A549 (cell line): ENCODE data around the gene APOBEC3G. TPM values are rescaled to one million over a fixed set of nuclear protein-coding genes. Genes with fewer than 3 reads are reported as not detected.

Source experiments
- ATAC-seq, 2 experiments: fragments of 200-7000 bp in 1 of 2; fragments of >200 bp in 1 of 2; cut with Nextera tagmentation in 1 of 2; cut with Tn5 transposase in 1 of 2; 3 replicates each; pipeline versions ENCODE4 v1.8.0 to v1.9.1; 2018 to 2020; ENCODE audit warnings: mild to moderate bottlenecking in 1 of 2, moderate library complexity in 1 of 2
- CTCF ChIA-PET: fragments of 300-600 bp; sonication (Branson Sonifier 250); formaldehyde crosslinking; extraction: SDS; loops from one replicate; lab custom pipeline; 2021; ENCODE audit warnings: antibody characterized with exemption, inconsistent platforms; lab: Yijun Ruan, JAX
- POLR2A ChIA-PET: fragments of 350-600 bp; formaldehyde crosslinking; extraction: SDS; loops from one replicate; lab custom pipeline; 2021; ENCODE audit warnings: antibody characterized with exemption, inconsistent platforms; lab: Yijun Ruan, JAX
- DNase-seq, 2 experiments: peaks; one replicate each; pipeline versions ENCODE4 v3.0.0 to v3.0.0-alpha.2; 2011 to 2016; ENCODE audit warnings: low read depth in 1 of 2, low spot score in 1 of 2
- FAIRE-seq: peaks from 2 replicates; lab custom pipeline; 2011; peaks lifted over from hg19 to GRCh38; lab: Jason Lieb, UNC
- H3K27ac ChIP-seq, 2 experiments: fragments of >200 bp; sonication (Bioruptor Twin); formaldehyde crosslinking; 3 replicates each; pipeline ENCODE4 v1.5.1; 2016 to 2017
- H3K4me1 ChIP-seq: fragments of >200 bp; sonication (Bioruptor Twin); formaldehyde crosslinking; 3 replicates; pipeline ENCODE4 v1.6.1; 2016
- H3K4me2 ChIP-seq: fragments of >200 bp; sonication (Bioruptor Twin); formaldehyde crosslinking; 3 replicates; pipeline ENCODE4 v1.6.1; 2016
- H3K4me3 ChIP-seq: fragments of >200 bp; sonication (Bioruptor Twin); formaldehyde crosslinking; 3 replicates; pipeline ENCODE4 v1.5.1; 2016
- H3K9me3 ChIP-seq: fragments of >200 bp; sonication (Bioruptor Twin); formaldehyde crosslinking; 3 replicates; pipeline ENCODE4 v1.6.1; 2016
- ATOH8 ChIP-seq: fragments of 250-450 bp; sonication (Bioruptor Pico); IDR thresholded peaks from 2 replicates; pipeline ENCODE4 v1.5.0; 2020; ENCODE audit warnings: low read depth, mild to moderate bottlenecking, moderate library complexity
- BCL3 ChIP-seq: fragments of >200 bp; sonication (Bioruptor Twin); formaldehyde crosslinking; IDR thresholded peaks from 3 replicates; pipeline ENCODE4 v1.6.1; 2016
- CHD4 ChIP-seq: fragments of 200-600 bp; sonication (generic); IDR thresholded peaks from 2 replicates; pipeline ENCODE4 v1.6.1; 2016; ENCODE audit warnings: antibody characterized with exemption, mild to moderate bottlenecking, borderline replicate concordance
- CTCF ChIP-seq: fragments of >200 bp; sonication (Bioruptor Twin); formaldehyde crosslinking; IDR thresholded peaks from 3 replicates; pipeline ENCODE4 v1.5.1; 2016
- EHF ChIP-seq: fragments of 250-450 bp; sonication (Bioruptor Pico); IDR thresholded peaks from 2 replicates; pipeline ENCODE4 v1.5.0; 2020; ENCODE audit warnings: mild to moderate bottlenecking
- EHMT2 ChIP-seq: fragments of 200-600 bp; sonication (generic); IDR thresholded peaks from 2 replicates; pipeline ENCODE4 v1.6.1; 2016; ENCODE audit warnings: antibody characterized with exemption, low read depth, mild to moderate bottlenecking, moderate library complexity
- HDAC2 ChIP-seq: fragments of 200-600 bp; sonication (generic); IDR thresholded peaks from 2 replicates; pipeline ENCODE4 v1.6.1; 2016
- HMGXB4 ChIP-seq: fragments of 250-450 bp; sonication (Bioruptor Pico); IDR thresholded peaks from 2 replicates; pipeline ENCODE4 v1.5.0; 2021; ENCODE audit warnings: mild to moderate bottlenecking, moderate library complexity, borderline replicate concordance
- HOXA7 ChIP-seq: fragments of 250-450 bp; sonication (Bioruptor Pico); IDR thresholded peaks from 2 replicates; pipeline ENCODE4 v1.5.0; 2020; ENCODE audit warnings: mild to moderate bottlenecking, moderate library complexity
- HOXB5 ChIP-seq: fragments of 250-450 bp; sonication (Bioruptor Pico); IDR thresholded peaks from 2 replicates; pipeline ENCODE4 v1.5.0; 2020; ENCODE audit warnings: mild to moderate bottlenecking, moderate library complexity
- JUN ChIP-seq, 2 experiments: fragments of >200 bp; sonication (Bioruptor Twin); formaldehyde crosslinking; IDR thresholded peaks; 2 replicates in 1 of 2; 3 replicates in 1 of 2; pipeline ENCODE4 v1.6.1; 2016 to 2017
- JUNB ChIP-seq: fragments of >200 bp; sonication (Bioruptor Twin); formaldehyde crosslinking; IDR thresholded peaks from 2 replicates; pipeline ENCODE4 v1.6.1; 2016
- KDM1A ChIP-seq: fragments of 200-600 bp; sonication (generic); IDR thresholded peaks from 2 replicates; pipeline ENCODE4 v1.6.1; 2016; ENCODE audit warnings: low read depth, mild to moderate bottlenecking
- KDM5A ChIP-seq: fragments of 200-600 bp; sonication (generic); IDR thresholded peaks from 2 replicates; pipeline ENCODE4 v1.6.1; 2016; ENCODE audit warnings: antibody characterized with exemption, mild to moderate bottlenecking
- MAX ChIP-seq: IDR thresholded peaks from 2 replicates; pipeline ENCODE4 v1.6.1; 2012
- MYC ChIP-seq: IDR thresholded peaks from 2 replicates; pipeline ENCODE4 v1.6.1; 2012; ENCODE audit warnings: mild to moderate bottlenecking, inconsistent platforms, low read length, improper control_type of control experiment, borderline replicate concordance
- RAD21 ChIP-seq, 2 experiments: fragments of >200 bp in 1 of 2; sonication (Bioruptor Twin) in 1 of 2; formaldehyde crosslinking in 1 of 2; IDR thresholded peaks in 1 of 2; conservative IDR thresholded peaks in 1 of 2; 2 replicates in 1 of 2; 3 replicates in 1 of 2; pipeline ENCODE4 v1.6.1; 2012 to 2018; ENCODE audit warnings: inconsistent platforms in 1 of 2
- RARB ChIP-seq: fragments of 250-450 bp; sonication (Bioruptor Pico); IDR thresholded peaks from 2 replicates; pipeline ENCODE4 v1.8.0; 2021; ENCODE audit warnings: mild to moderate bottlenecking, moderate library complexity
- SREBF2 ChIP-seq: fragments of 450-650 bp; IDR thresholded peaks from 2 replicates; pipeline ENCODE4 v1.6.1; 2014; ENCODE audit warnings: mild to moderate bottlenecking, moderate library complexity
- TFCP2L1 ChIP-seq: fragments of 250-450 bp; sonication (Bioruptor Pico); IDR thresholded peaks from 2 replicates; pipeline ENCODE4 v1.5.0; 2021; ENCODE audit warnings: mild to moderate bottlenecking
- USF2 ChIP-seq: fragments of 450-650 bp; IDR thresholded peaks from 2 replicates; pipeline ENCODE4 v1.6.1; 2014; ENCODE audit warnings: antibody characterized with exemption
- ZC3H11A ChIP-seq: fragments of 450-650 bp; IDR thresholded peaks from 2 replicates; pipeline ENCODE4 v1.6.1; 2014; ENCODE audit warnings: antibody characterized with exemption, mild to moderate bottlenecking
- ZNF302 ChIP-seq: fragments of 250-450 bp; sonication (Bioruptor Pico); IDR thresholded peaks from 2 replicates; pipeline ENCODE4 v1.9.0; 2021; ENCODE audit warnings: inconsistent platforms, mild to moderate bottlenecking, moderate library complexity
- ZSCAN20 ChIP-seq: fragments of 250-450 bp; sonication (Bioruptor Pico); IDR thresholded peaks from 2 replicates; pipeline ENCODE4 v1.8.0; 2022; ENCODE audit warnings: mild to moderate bottlenecking, moderate library complexity
- WGBS: methylation state at CpG from one replicate; pipeline ENCODE4 v1.1.6; 2017; ENCODE audit errors: missing lambda C conversion rate; 5-methylcytosine and 5-hydroxymethylcytosine counted together
- polyA plus RNA-seq, 4 experiments: library from polyadenylated mRNA; depleted of rRNA in 3 of 4; stranded (reverse); fragments of >200 nt; fragmentation: RNase III in 1 of 4; extraction: RNeasy Plus Mini Kit Qiagen cat#74134 plus additional on column Dnase treatment in 1 of 4; gene quantifications; 2 replicates in 3 of 4; 3 replicates in 1 of 4; pipeline ENCODE4 v1.2.3, GENCODE V29; 2011 to 2017

APOBEC3G gene
- polyA plus RNA-seq, 2 of the 4 experiments (the other 2 are of a cell fraction): not detected

- POLR2A ChIA-PET: no interaction called here
- TF ChIP-seq ZNF302 (CRISPR knock-in tag): no peak
- no peak for TF ChIP-seq TFCP2L1 (CRISPR knock-in tag)
- no peak for TF ChIP-seq RAD21 (conservative IDR thresholded peaks at IDR 0.05 in 1 of 2, IDR thresholded peaks at IDR 0.05 in 1 of 2)
- no peak for TF ChIP-seq EHMT2
- no peak for TF ChIP-seq HOXB5
- no peak for TF ChIP-seq HMGXB4 (CRISPR knock-in tag)
- TF ChIP-seq USF2: no peak
- no peak for TF ChIP-seq HOXA7 (CRISPR knock-in tag)
- no peak for TF ChIP-seq KDM1A
- TF ChIP-seq RARB (CRISPR knock-in tag): no peak
- no peak for TF ChIP-seq BCL3
- 75% methylated on average over 14 of the region's 17 CpGs for WGBS
These were observed 45.8 kb downstream of the APOBEC3G start for GRCh38 chr22:39122772-39123470.

GRCh38 chr22:39123751-39124581, 46.9 kb downstream of the APOBEC3G start:
- Histone ChIP-seq H3K9me3 (no peaks in the 10 kb centered on the region), H3K4me1 (no peaks in the 10 kb centered on the region), H3K27ac (no peak overlapping the region), H3K4me3 (no peak overlapping the region), H3K4me2 (no peak overlapping the region)
- TF ChIP-seq HDAC2 (no peak), ATOH8 (CRISPR knock-in tag) (no peak), SREBF2 (no peak), MAX (no peak), KDM5A (no peak), HOXB5 (no peak), EHF (CRISPR knock-in tag) (no peak), JUN (IDR thresholded peaks at IDR 0.05) (no peak), JUNB (no peak), ZC3H11A (no peak), CTCF (no peak), CHD4 (no peak), MYC (no peak), ZSCAN20 (CRISPR knock-in tag) (no peak)
- no peak for ATAC-seq
- DNase-seq: no peak
- POLR2A ChIA-PET: no interaction called here
- FAIRE-seq: no peak
- 77% methylated on average over 18 of the region's 33 CpGs for WGBS
- CTCF ChIA-PET: interaction anchor here (0.6 to 1.7 kb wide), 5 partner anchors 10 to 255 kb away, joined by 3 to 6 read pairs (median 3); no protein-coding TSS in a partner anchor

More at GRCh38 chr22:39122772-39123470, 45.8 kb downstream of the APOBEC3G start:
- FAIRE-seq: no peak
- H3K4me3 ChIP-seq: no peak overlapping the region
- no peaks in the 10 kb centered on the region for H3K9me3 ChIP-seq
- no peak for ATAC-seq
- DNase-seq: no peak
- peaks cover under 1% of the 10 kb centered on the region; the same call in 1 of the 3 replicates for H3K4me1 ChIP-seq
- CTCF ChIA-PET: interaction anchor here (0.7 to 1.8 kb wide), 7 partner anchors 9 to 374 kb away, joined by 3 to 7 read pairs (median 3); no protein-coding TSS in a partner anchor
- H3K4me2 ChIP-seq: no peak overlapping the region
- no peak overlapping the region for H3K27ac ChIP-seq
